PC-3 (cell line): ENCODE measurements around the gene DGKB.

Experiments
- EZH2 ChIP-seq: fragments of 300-600 bp; sonication (generic); IDR thresholded peaks from one replicate; pipeline ENCODE4 v1.6.1; 2017; ENCODE audit warnings: antibody characterized with exemption, mild to moderate bottlenecking, low read length; ENCODE audit not compliant: unreplicated experiment
- TF ChIP-seq, protein P1 (sequence below): fragments of 300-600 bp; sonication (generic); conservative IDR thresholded peaks from 2 replicates; pipeline ENCODE4 v1.5.1; 2017; ENCODE audit warnings: antibody characterized with exemption, low read depth, mild to moderate bottlenecking, low read length

DNA sequence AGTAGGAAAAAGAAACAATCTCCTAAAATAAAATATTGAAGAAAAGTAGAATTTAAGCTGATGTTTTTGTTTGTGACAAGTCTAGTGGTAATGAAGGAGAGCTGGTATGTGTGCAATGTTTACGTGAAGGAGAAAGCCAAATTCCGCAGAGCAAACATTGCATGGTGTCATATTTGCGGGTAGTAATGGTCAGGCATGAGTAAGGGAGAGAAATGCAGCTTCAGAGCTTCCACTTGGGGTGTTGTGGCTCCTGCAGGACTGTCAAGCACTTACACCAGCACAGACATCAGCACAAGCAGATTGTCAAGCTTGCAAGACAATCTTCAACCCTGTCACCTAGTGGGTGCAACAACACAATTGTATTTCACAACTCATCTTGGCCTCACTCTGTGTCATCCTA, 776.6 kb downstream of the DGKB start:
- TF ChIP-seq, protein P1, sequence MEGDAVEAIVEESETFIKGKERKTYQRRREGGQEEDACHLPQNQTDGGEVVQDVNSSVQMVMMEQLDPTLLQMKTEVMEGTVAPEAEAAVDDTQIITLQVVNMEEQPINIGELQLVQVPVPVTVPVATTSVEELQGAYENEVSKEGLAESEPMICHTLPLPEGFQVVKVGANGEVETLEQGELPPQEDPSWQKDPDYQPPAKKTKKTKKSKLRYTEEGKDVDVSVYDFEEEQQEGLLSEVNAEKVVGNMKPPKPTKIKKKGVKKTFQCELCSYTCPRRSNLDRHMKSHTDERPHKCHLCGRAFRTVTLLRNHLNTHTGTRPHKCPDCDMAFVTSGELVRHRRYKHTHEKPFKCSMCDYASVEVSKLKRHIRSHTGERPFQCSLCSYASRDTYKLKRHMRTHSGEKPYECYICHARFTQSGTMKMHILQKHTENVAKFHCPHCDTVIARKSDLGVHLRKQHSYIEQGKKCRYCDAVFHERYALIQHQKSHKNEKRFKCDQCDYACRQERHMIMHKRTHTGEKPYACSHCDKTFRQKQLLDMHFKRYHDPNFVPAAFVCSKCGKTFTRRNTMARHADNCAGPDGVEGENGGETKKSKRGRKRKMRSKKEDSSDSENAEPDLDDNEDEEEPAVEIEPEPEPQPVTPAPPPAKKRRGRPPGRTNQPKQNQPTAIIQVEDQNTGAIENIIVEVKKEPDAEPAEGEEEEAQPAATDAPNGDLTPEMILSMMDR: no peak
- TF ChIP-seq EZH2: no peak
